GM08714 (cell line): Measurements from ENCODE around the gene TOX4.

Source experiments
- H3K4me3 ChIP-seq: fragments of 200-500 bp; sonication (Bioruptor generic); 2 replicates; pipeline ENCODE4 v1.5.1; 2014; ENCODE audit warnings: mild to moderate bottlenecking, low read length, inconsistent platforms
- ZNF274 ChIP-seq: IDR thresholded peaks from 2 replicates; pipeline ENCODE4 v1.6.1; 2012; ENCODE audit warnings: mild to moderate bottlenecking, low read depth, low read length

The TOX4 gene

DNA sequence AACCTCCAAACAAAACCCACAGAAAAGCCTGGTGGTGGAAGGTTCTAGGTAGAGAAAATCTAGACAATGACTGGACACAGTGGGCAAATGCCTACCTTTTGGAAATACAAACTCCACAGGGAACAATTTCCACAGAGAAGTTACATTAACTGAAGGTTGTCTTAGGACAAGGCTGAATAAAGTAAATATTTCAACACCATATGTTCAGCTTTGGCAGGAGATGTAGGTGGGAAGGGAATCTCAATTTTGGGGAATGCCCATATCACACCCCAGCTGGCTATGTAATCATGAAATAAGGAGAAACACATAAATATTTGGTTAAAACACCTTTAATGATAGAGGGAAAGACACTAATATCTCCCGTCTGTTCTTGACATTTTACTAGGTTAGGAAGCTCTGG, 43.8 kb downstream of the TOX4 start:
- no peak for TF ChIP-seq ZNF274

GRCh38 chr14:21521501-21521900, 44.5 kb downstream of the TOX4 start:
- H3K4me3 ChIP-seq = no peak overlapping the region
- TF ChIP-seq ZNF274 = no peak

More for the DNA sequence above, 43.8 kb downstream of the TOX4 start:
- H3K4me3 ChIP-seq = no peak overlapping the region

DNA sequence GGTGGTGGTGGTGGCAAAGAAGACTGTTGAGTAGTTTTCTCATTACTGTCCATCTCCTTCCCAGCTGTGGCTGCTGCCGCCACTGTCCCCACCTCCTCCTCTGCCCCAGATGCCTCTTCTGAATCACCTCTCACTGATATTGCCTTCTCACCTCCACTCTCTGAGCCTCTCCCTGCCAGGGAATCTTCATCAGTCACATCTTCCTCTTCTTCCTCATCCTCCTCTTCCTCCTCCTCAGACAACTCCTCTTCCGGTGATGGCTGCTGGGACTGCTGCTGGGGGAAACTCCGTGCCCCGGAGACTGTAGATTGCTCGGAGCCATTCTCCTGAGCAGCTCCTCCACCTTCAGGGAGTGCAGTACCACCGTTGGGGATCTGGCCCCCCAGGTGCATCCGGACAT, 46.2 kb downstream of the TOX4 start:
- H3K4me3 ChIP-seq = no peak overlapping the region
- no peak for TF ChIP-seq ZNF274

GRCh38 chr14:21524575-21525490, 47.8 kb downstream of the TOX4 start:
- no peak overlapping the region for H3K4me3 ChIP-seq
- no peak for TF ChIP-seq ZNF274

DNA sequence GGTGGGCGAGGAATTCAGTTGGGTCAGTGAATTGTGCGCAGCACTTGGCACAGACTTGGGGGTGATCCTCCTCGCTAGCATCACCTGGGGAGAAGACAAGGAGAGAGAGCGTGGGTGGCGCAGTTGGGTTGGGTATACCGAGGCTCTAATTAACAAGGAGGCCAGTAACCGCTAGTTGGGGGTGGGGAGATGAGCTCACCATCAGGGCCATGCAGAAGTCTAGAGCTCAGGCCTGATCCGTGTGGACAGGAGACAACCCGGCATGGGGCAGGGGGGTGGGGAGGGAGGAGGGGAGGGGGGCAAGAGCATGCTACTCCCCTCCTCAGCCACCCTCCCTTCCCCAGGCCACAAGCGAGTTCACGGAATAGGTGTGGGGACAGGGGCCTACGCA, 48.6 kb downstream of the TOX4 start:
- TF ChIP-seq ZNF274 = no peak

DNA sequence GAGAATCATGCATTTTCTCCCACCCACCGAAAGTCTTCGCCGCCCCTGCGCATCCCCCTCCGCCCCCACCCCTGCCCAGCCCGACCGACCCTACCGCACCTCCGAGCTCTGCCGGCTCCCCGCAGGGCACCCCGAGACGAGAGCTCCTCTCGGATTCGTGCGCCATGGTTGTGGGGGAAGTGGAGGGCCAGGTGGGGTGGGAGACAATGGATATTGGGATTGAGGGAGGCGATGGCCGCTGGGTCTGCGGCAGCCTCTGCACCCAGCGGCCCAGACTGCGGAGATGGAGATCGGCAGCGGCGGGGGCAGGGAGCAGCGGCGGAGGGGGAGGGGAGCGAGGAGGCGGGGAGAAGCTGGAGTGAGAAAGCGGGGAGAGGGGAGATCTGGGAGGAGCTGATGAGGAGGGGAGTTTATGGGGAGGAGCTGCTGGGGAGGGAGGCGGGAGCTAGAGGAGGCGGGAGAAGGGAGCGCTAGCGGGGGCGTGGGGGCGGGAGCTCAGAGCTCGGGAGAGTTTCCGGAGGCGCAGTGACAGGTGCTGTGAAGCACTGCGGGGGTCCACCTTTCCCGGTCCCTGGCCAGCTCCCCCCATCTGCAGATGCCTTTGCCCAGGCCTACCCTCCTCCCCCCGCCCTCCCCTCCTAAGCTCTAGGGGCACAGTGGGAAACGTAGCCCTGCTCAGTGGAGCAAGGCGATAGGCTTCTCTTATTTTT, 49.1 kb downstream of the TOX4 start, which contains the start of gene SALL2:
Gene SALL2, minus strand, starts transcription at position 385 of the 710 bp plus-strand sequence. Its CDS starts 219 bp downstream, at position 166.
- H3K4me3 ChIP-seq = peak within 1 kb of the TSS; percentile 53
- TF ChIP-seq ZNF274 = no peak

More for the DNA sequence above, 48.6 kb downstream of the TOX4 start:
- peak overlapping the region; percentile 53 for H3K4me3 ChIP-seq

DNA sequence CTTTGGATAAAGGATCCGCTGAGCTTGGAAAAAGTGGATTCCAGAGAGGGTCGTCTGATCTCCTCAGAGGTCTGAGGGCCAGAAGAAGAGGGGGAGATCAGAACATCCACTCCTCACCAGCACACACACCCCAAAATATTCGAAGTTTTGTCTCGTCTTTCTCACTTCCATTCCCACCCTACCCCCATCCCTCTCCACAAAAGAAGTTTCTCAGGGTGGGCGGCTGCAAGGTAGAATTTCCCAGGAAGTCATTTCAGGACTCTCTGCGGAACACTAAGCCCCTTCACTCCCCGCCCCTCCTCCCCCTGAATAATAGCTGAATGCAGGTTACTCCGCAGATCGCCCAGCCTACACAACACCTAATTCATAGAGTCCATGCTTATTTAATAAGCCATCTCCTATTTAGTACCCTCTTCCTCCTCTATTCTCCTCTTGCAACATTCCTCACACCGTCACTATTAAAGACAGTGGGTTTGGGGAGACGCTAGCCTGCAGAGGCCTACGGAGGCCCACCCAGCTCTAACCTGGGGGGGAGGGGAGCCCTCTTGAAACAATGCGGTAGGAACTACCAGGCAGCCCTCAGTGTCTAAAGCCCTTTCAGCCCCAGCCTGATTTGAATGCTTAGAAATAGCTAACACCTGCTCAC, 49.8 kb downstream of the TOX4 start:
- H3K4me3 ChIP-seq = peak overlapping the region; percentile 53
- TF ChIP-seq ZNF274 = no peak

GRCh38 chr14:21527318-21527679, 50.3 kb downstream of the TOX4 start:
- TF ChIP-seq ZNF274 = no peak
- H3K4me3 ChIP-seq = no peak overlapping the region

DNA sequence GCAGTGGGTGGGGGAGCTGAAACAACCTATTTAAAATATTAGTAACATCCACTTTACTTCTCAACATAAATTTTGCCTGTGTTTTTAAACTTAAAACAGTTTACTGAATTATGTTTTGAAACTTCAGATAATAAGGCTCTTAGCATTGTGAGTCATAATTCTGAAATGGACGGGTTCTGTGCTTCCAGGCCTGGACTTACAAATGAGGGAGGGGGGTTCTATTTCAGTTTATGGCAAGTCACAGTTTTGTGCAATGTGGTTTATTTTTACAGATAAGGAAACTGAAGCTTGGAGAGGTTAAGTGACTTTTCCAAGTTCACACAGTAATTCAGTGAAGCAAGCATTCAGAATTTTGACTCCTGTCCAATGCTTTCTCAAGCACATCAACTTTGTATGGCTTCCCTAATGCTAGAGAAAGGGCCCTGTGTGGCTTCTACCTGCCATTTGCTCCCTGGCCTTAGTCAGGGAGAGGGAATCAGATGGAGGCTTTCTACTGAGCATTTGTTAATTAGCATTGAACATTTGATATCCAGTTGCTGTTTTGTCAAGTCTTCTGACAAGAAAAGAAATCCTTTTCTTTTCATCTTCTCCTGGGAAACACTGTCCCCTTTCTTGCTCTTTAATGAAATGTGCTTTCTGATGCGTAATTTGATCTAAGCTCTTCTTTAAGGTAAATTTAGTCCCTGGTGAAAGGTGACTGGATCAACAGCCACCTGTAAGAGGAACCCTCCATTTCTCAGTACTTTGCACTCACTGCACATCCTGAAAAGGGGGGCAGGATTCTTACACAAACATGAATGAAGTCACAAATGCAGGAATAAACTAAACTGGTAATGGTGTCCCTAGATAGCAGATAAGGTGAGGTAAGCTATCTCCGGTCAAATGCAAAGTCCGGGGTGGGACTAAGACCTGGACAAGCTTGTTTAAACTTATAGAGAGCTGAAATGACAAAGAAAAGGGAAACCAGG, 51.7 kb downstream of the TOX4 start:
- TF ChIP-seq ZNF274 = no peak
- no peak overlapping the region for H3K4me3 ChIP-seq

- no peak overlapping the region for H3K4me3 ChIP-seq
- no peak for TF ChIP-seq ZNF274
Observed at GRCh38 chr14:21529515-21529914, 52.5 kb downstream of the TOX4 start.

DNA sequence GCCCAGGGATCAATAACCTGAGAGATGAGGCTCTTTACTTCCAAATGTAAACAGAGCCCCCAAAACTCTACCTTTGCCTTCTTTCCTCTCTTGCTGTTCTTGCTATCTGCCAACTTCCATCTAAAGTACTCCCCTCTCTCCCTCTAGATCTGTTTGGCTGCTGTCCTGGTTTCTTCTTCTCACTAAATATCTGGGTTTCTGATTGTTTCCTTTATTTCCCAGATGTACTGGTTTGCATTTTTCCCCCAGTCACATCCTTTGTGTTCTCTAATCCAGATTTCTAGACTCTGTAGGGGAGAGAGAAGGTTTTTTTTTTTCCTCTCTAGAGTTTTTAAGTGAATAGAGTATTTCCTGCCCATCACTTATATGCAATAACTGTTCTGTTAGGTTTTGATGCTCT, 56.3 kb downstream of the TOX4 start:
- no peak for TF ChIP-seq ZNF274
- H3K4me3 ChIP-seq = no peak overlapping the region

DNA sequence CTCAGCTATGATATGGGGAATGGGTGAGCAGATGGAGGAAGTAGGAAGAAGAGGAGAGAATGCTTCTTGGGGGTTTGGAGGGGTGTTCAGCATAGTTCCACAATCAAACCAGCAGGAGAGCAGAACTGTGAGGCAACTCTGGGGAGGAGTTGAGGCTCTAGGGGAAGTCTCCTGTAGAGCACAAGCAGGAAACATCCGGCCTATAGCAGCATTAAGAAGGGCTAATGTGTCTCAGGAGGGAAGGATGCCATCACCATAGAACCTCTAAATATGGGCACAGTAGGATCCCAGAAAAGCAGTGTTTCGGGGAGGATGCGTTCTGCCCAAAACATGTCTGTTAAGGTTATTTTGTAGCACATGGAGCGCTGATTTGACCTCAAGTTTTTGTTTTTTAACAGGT, 57.6 kb downstream of the TOX4 start:
- H3K4me3 ChIP-seq = no peak overlapping the region
- no peak for TF ChIP-seq ZNF274
